Measurements from ENCODE around the gene ST6GALNAC1. TPM values are rescaled to one million over a fixed set of nuclear protein-coding genes. Genes with fewer than 3 reads are reported as not detected.

ST6GALNAC1 gene
- total RNA-seq, 1 experiment from 2014 or later: not detected

DNA sequence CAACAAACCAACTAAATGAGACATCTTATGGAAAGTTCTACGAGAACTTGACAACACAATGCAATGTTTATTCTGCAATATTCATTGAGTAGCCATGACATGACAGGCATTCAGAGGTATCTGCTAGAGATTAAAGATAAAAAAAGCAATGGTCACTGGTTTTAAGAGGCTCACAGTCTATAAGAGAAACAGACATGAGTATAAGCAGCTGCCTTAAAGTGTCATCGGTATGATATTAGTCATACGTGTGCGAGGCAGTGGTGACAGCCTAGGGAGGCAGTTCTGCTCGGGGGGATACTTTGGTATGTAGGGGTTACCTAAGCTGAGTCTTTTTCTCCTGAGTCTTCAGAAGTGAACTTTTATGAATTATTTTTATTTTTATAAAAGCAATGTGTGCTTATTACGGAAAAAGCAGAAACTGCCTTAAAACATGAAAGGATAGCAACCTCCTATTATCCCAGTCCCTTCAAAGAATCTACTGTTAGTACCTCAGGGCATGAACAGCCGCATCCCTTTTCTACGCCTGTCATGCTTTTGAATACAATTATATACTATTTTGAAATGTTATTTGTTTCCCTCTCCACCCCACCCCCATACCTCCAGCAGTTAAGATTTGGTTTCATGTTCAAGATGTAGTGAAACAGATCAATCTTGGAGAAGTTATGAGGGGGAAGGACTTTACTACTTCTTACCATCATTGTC, 7.7 kb downstream of the ST6GALNAC1 start:
- DNase-seq (ENCODE audit: low read depth, low spot score) (no peak), ATAC-seq (no peak)
- RAD21 ChIA-PET (ENCODE audit: low non-redundant PET in 1 of 2, low total read pairs in 2 of 2, uncharacterized antibody in 2 of 2, unreplicated experiment in 2 of 2): no interaction called here
- H3K4me2 ChIP-seq (ENCODE audit: low read length): no peak overlapping the region
- H3K4me1 ChIP-seq (ENCODE audit: control insufficient read depth in 1 of 2, insufficient read depth in 2 of 2, low read length in 2 of 2): peaks cover 0 to under 1% of the 10 kb centered on the region in 2 experiments; a peak in 1 of 4 replicates
- H3K79me2 ChIP-seq (ENCODE audit: insufficient read depth, low read length): no peaks in the 10 kb centered on the region
- no TSS peak for BruUV-seq (replicated peaks)
- POLR2A ChIA-PET: no interaction called here
- H3K4me3 ChIP-seq (replicated peaks in 1 of 2; ENCODE audit: low read depth in 1 of 2, low read length in 2 of 2): no peak overlapping the region
- H3K9me2 ChIP-seq (ENCODE audit: insufficient read depth): no peaks in the 10 kb centered on the region
- H2AFZ ChIP-seq (ENCODE audit: low read depth, low read length, poor library complexity, severe bottlenecking): no peak overlapping the region
- H3K9me3 ChIP-seq (ENCODE audit: control insufficient read depth in 1 of 2, insufficient read depth in 1 of 2, low read depth in 1 of 2, low read length in 2 of 2): no peaks in the 10 kb centered on the region
- H3K36me3 ChIP-seq (ENCODE audit: control insufficient read depth in 1 of 2, insufficient read depth in 2 of 2, low read length in 2 of 2): no peaks in the 10 kb centered on the region
- H3K27ac ChIP-seq (ENCODE audit: low read depth, low read length): no peak overlapping the region
- CTCF ChIA-PET: interaction anchor here (2.5 kb wide), 1 partner anchor 12 kb away, joined by 12 read pairs; no protein-coding TSS in a partner anchor
- no peaks in the 10 kb centered on the region for H4K20me1 ChIP-seq (ENCODE audit: insufficient read depth)
- no peaks in the 10 kb centered on the region for H3K27me3 ChIP-seq (ENCODE audit: insufficient read depth, low read length)
- no peak for TF ChIP-seq SRF (IDR thresholded peaks at IDR 0.05; ENCODE audit: low read depth)
- no peak for TF ChIP-seq EZH2 (IDR thresholded peaks at IDR 0.05)
- TF ChIP-seq EGR1 (IDR thresholded peaks at IDR 0.05; ENCODE audit: low read depth): no peak
- TF ChIP-seq, protein P1, sequence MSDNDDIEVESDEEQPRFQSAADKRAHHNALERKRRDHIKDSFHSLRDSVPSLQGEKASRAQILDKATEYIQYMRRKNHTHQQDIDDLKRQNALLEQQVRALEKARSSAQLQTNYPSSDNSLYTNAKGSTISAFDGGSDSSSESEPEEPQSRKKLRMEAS (IDR thresholded peaks at IDR 0.05): no peak
- no peak for TF ChIP-seq ZNF274 (IDR thresholded peaks at IDR 0.05; ENCODE audit: low read depth, low read length)
- TF ChIP-seq ELF1 (IDR thresholded peaks at IDR 0.05; ENCODE audit: borderline replicate concordance, low read depth): no peak
- TF ChIP-seq, protein P2, sequence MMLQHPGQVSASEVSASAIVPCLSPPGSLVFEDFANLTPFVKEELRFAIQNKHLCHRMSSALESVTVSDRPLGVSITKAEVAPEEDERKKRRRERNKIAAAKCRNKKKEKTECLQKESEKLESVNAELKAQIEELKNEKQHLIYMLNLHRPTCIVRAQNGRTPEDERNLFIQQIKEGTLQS (IDR thresholded peaks at IDR 0.05): no peak
- no peak for TF ChIP-seq FOSL1 (IDR thresholded peaks at IDR 0.05; ENCODE audit: low read depth)
- no peak for TF ChIP-seq ZFX (IDR thresholded peaks at IDR 0.05)
- no peak for TF ChIP-seq JUND (IDR thresholded peaks at IDR 0.05)
- no peak for TF ChIP-seq REST (IDR thresholded peaks at IDR 0.05; ENCODE audit: low read depth)
- TF ChIP-seq ZBTB33 (IDR thresholded peaks at IDR 0.05; ENCODE audit: extremely low read depth, insufficient replicate concordance, low read length): no peak
- no peak for TF ChIP-seq RAD21 (IDR thresholded peaks at IDR 0.05; ENCODE audit: low read depth)
- TF ChIP-seq TCF7L2 (IDR thresholded peaks at IDR 0.05; ENCODE audit: borderline replicate concordance, extremely low read depth, insufficient read depth, insufficient read length): no peak
- no peak for TF ChIP-seq SIN3A (IDR thresholded peaks at IDR 0.05; ENCODE audit: low read depth)
- TF ChIP-seq EZH2phosphoT487 (IDR thresholded peaks at IDR 0.05; ENCODE audit: borderline replicate concordance): no peak
- no peak for TF ChIP-seq POLR2A (IDR thresholded peaks at IDR 0.05; ENCODE audit: borderline replicate concordance, extremely low read depth, insufficient read depth, insufficient read length)
- no peak for TF ChIP-seq POLR2AphosphoS5 (IDR thresholded peaks at IDR 0.05; ENCODE audit: low read depth, low read length)
- no peak for TF ChIP-seq CEBPB (IDR thresholded peaks at IDR 0.05; ENCODE audit: low read depth)
- no peak for TF ChIP-seq YY1 (IDR thresholded peaks at IDR 0.05; ENCODE audit: extremely low read depth, insufficient replicate concordance, low read depth, low read length)
- intact Hi-C loops (cut with micrococcal nuclease): no loop called here
- H3K9ac ChIP-seq (ENCODE audit: low read length): no peak overlapping the region

All from HCT116 (cell line).